ENCODE measurements around the gene BMP15.

BMP15 gene

DNA sequence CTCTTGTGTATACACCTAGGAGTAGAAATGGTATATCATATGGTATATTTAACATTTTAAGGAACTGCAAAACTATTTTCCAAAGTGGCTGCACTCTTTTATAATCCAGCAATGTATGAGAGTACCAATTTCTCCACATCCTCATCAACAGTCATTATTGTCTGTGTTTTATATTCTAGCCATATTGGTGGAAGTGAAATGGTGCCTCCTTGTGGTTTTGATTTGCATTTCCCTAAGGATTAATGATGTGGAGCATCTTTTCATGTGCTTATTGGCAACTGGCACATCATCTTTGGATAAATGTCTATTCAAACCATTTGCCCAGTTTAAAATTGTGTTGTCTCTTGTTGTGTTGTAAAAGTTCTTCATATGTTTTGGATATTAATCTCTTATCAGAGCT, 9.6 kb downstream of the BMP15 start:
- Histone ChIP-seq H3K9me3 (0 out of 2 replicates have a peak, but pooled peaks cover 2% of the 10 kb centered on the region), H3K4me1 (peaks cover 8% of the 10 kb centered on the region), H3K4me3 (no peak overlapping the region), H3K36me3 (replicated peaks) (no peaks in the 10 kb centered on the region), H3K27me3 (ENCODE audit: low read depth) (no peaks in the 10 kb centered on the region)
- peak in 1 of 2 experiments; percentile 30 for DNase-seq (ENCODE audit: low spot score in 2 of 2)
- in situ Hi-C loops (cut with MboI; ENCODE audit: low sequenced_read_pairs): no loop called here

DNA sequence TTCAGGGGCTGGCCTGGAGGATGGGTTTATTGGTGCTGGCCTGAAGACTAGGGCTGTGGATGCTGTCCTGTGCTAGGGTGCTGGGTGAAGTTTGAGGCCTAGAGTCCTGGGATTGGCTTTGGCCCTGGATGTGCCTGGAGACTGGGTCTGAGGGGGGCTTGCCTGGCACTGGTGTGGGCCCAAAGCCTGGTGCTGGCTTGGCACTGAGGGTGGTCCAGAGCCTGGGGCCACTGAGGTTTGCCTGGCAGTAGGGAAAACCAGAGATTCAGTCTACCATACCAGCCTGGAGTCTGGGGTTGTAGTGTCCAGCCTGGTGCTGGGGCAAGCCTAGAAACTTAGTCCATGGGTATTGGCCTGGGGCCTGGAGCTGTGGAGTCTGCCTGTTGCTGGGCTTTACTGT, 16.6 kb downstream of the BMP15 start:
- no peaks in the 10 kb centered on the region for H3K36me3 ChIP-seq (replicated peaks)
- in situ Hi-C loops (cut with MboI; ENCODE audit: low sequenced_read_pairs): no loop called here

GRCh38 chrX:50941638-50942037, 31.1 kb downstream of the BMP15 start:
- DNase-seq (ENCODE audit: low spot score in 2 of 2): peak in 1 of 2 experiments; percentile 38
- Histone ChIP-seq H3K27me3 (ENCODE audit: low read depth) (no peaks in the 10 kb centered on the region), H3K36me3 (replicated peaks) (no peaks in the 10 kb centered on the region), H3K4me1 (peaks cover 12% of the 10 kb centered on the region), H3K9me3 (no peaks in the 10 kb centered on the region), H3K4me3 (no peak overlapping the region)
- in situ Hi-C loops (cut with MboI; ENCODE audit: low sequenced_read_pairs): no loop called here

More for the DNA sequence above, 16.6 kb downstream of the BMP15 start:
- Histone ChIP-seq H3K9me3 (no peaks in the 10 kb centered on the region), H3K4me3 (no peak overlapping the region), H3K27me3 (ENCODE audit: low read depth) (no peaks in the 10 kb centered on the region), H3K4me1 (no peaks in the 10 kb centered on the region)
- DNase-seq (ENCODE audit: low spot score in 2 of 2): no peak

DNA sequence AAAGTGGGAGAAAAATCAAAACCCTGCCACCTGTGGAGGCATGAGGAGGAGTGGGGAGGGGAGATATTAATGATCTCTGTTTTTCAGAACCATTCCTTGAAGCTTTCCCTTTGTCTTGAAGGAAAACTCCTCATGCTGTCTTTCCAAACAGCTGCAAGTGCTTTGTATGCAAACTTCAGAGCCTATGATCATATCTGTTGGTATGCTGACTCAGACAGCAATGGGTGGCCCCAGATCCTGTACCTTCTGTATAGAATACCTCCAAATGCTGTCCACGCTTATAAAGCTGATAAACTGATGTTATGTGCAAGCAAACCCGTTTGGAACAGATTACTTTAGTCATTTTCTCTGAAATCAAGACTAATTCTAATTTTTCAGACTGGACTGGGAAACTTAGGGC, 31.9 kb downstream of the BMP15 start:
- no peak for DNase-seq (ENCODE audit: low spot score in 2 of 2)
- no peak overlapping the region for H3K4me3 ChIP-seq
- H3K9me3 ChIP-seq: no peaks in the 10 kb centered on the region
- in situ Hi-C loops (cut with MboI; ENCODE audit: low sequenced_read_pairs): no loop called here
- H3K36me3 ChIP-seq (replicated peaks): no peaks in the 10 kb centered on the region
- peaks cover 12% of the 10 kb centered on the region for H3K4me1 ChIP-seq
- H3K27me3 ChIP-seq (ENCODE audit: low read depth): no peaks in the 10 kb centered on the region

GRCh38 chrX:50952406-50952805, 41.9 kb downstream of the BMP15 start:
- no peaks in the 10 kb centered on the region for H3K36me3 ChIP-seq (replicated peaks)
- no peaks in the 10 kb centered on the region for H3K27me3 ChIP-seq (ENCODE audit: low read depth)
- DNase-seq (ENCODE audit: low spot score in 2 of 2): no peak
- no peaks in the 10 kb centered on the region for H3K9me3 ChIP-seq
- no peak overlapping the region for H3K4me3 ChIP-seq
- in situ Hi-C loops (cut with MboI; ENCODE audit: low sequenced_read_pairs): no loop called here
- H3K4me1 ChIP-seq: no peaks in the 10 kb centered on the region

DNA sequence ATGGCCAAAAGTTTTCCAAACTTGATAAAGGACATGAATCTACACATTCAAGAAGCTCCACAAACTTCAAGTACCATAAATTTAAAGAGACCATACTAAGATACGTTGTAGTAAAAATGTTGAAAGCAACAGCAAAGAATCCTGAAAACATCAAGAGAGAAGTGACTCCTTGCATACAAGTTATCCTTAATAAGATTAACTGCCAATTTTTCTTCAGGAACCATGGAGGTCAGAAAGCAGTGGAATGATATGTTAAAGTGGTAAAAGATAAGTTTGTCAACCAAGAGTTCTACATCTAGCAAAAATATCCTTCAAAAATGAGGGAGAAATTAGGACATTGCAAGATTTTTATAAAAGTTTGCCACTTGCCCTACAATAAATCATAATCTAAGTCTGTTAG, 43.3 kb downstream of the BMP15 start:
- in situ Hi-C loops (cut with MboI; ENCODE audit: low sequenced_read_pairs): no loop called here
- no peak overlapping the region for H3K4me3 ChIP-seq
- DNase-seq (ENCODE audit: low spot score in 2 of 2): no peak
- H3K36me3 ChIP-seq (replicated peaks): no peaks in the 10 kb centered on the region
- no peaks in the 10 kb centered on the region for H3K4me1 ChIP-seq
- H3K9me3 ChIP-seq: no peaks in the 10 kb centered on the region
- no peaks in the 10 kb centered on the region for H3K27me3 ChIP-seq (ENCODE audit: low read depth)

DNA sequence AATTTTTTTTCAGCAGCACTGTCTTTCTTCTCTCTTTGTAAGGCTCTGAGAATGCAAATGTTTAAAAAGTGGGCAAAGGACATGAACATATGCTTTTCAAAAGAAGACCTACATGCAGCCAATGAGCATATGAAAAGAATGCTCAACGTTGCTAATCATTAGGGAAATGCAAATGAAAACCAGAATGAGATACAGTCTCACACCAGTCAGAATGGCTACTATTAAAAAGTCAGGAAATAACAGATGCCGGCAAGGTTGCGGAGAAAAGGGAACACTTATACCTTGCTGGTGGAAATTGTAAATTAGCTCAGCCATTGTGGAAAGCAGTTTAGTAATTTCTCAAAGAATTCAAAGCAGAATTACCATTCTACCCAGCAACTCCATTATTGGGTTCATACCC, 51.6 kb downstream of the BMP15 start:
- peak; percentile 45 to 84 for DNase-seq (ENCODE audit: low spot score in 2 of 2)
- peaks cover 25% of the 10 kb centered on the region for H3K4me1 ChIP-seq
- no peaks in the 10 kb centered on the region for H3K36me3 ChIP-seq (replicated peaks)
- H3K27me3 ChIP-seq (ENCODE audit: low read depth): no peaks in the 10 kb centered on the region
- H3K4me3 ChIP-seq: no peak overlapping the region
- in situ Hi-C loops (cut with MboI; ENCODE audit: low sequenced_read_pairs): no loop called here
- no peaks in the 10 kb centered on the region for H3K9me3 ChIP-seq

DNA sequence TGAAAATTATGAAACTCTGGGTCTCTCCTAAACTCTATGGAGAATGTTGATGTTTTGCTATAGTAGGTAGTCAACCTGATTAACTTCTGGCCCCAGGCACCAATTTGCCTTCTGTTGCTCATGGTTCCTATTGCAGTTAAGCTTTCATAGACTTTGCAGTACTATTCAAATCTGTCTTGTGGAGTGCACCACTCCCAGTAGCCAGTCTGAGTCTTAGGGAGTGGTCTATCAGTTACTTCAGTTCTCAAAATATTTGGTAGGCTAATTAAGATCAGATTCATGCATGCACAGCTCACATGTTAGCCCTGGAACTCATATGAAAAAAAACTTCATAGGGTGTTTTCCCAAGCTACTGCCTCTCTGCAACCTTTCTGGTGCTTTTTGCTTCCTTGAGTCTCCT, 53.3 kb downstream of the BMP15 start:
- Histone ChIP-seq H3K4me1 (peaks cover 32% of the 10 kb centered on the region), H3K36me3 (replicated peaks) (no peaks in the 10 kb centered on the region), H3K9me3 (no peaks in the 10 kb centered on the region), H3K4me3 (no peak overlapping the region), H3K27me3 (ENCODE audit: low read depth) (no peaks in the 10 kb centered on the region)
- in situ Hi-C loops (cut with MboI; ENCODE audit: low sequenced_read_pairs): no loop called here
- DNase-seq (ENCODE audit: low spot score in 2 of 2): no peak
